SK-N-SH (cell line): ENCODE results near the gene FOXN4. TPM values are rescaled to one million over a fixed set of nuclear protein-coding genes. Genes with fewer than 3 reads are reported as not detected.

ENCODE experiments used
- CTCF ChIA-PET: fragments of 300-600, 350-600 bp; formaldehyde crosslinking; extraction: SDS; loops from one replicate; lab custom pipeline; 2021; lab: Yijun Ruan, JAX
- POLR2A ChIA-PET: fragments of 350-600 bp; sonication (Branson Sonifier 250); formaldehyde crosslinking; extraction: SDS; loops from one replicate; lab custom pipeline; 2020; ENCODE audit warnings: antibody characterized with exemption, inconsistent platforms; lab: Yijun Ruan, JAX
- DNase-seq: peaks from one replicate; pipeline ENCODE4 v3.0.0; 2012
- H2AFZ ChIP-seq: fragments of 200-600 bp; sonication (generic); 2 replicates; pipeline ENCODE4 v1.8.1; 2016; ENCODE audit warnings: antibody characterized with exemption, mild to moderate bottlenecking, low read depth
- H3F3A ChIP-seq: fragments of 200-600 bp; sonication (generic); replicated peaks from 2 replicates; pipeline ENCODE3; 2016; ENCODE audit warnings: antibody characterized with exemption, mild to moderate bottlenecking; ENCODE audit not compliant: insufficient read depth
- H3K27ac ChIP-seq, 2 experiments: fragments of 200-500 bp in 1 of 2; fragments of 200-600 bp in 1 of 2; sonication (Bioruptor generic) in 1 of 2; sonication (generic), shearing (Covaris generic) in 1 of 2; 2 replicates each; pipeline versions ENCODE4 v1.5.1 to v1.6.1; 2014 to 2016; ENCODE audit warnings: low read depth in 2 of 2, inconsistent platforms in 1 of 2, low read length in 1 of 2, mild to moderate bottlenecking in 1 of 2, mixed read lengths in 1 of 2
- H3K27me3 ChIP-seq: fragments of 200-600 bp; sonication (generic), shearing (Covaris generic); 2 replicates; pipeline ENCODE4 v1.6.1; 2016; ENCODE audit warnings: mixed run types; ENCODE audit not compliant: insufficient read depth
- H3K36me3 ChIP-seq, 2 experiments: fragments of 200-500 bp in 1 of 2; fragments of 200-600 bp in 1 of 2; sonication (Bioruptor generic) in 1 of 2; sonication (generic) in 1 of 2; replicated peaks in 1 of 2; 2 replicates each; pipeline versions ENCODE3 to v1.5.1; 2014 to 2016; ENCODE audit warnings: low read length in 1 of 2, mild to moderate bottlenecking in 1 of 2; ENCODE audit not compliant: insufficient read depth in 2 of 2, control insufficient read depth in 1 of 2
- H3K4me1 ChIP-seq, 2 experiments: fragments of 200-500 bp in 1 of 2; fragments of 200-600 bp in 1 of 2; sonication (Bioruptor generic) in 1 of 2; sonication (generic), shearing (Covaris generic) in 1 of 2; 2 replicates each; pipeline versions ENCODE4 v1.5.1 to v1.6.1; 2014 to 2016; ENCODE audit warnings: low read depth in 1 of 2, low read length in 1 of 2, mixed run types in 1 of 2; ENCODE audit not compliant: insufficient read depth in 2 of 2, control insufficient read depth in 1 of 2
- H3K4me2 ChIP-seq: fragments of 200-600 bp; sonication (generic), shearing (Covaris generic); 2 replicates; pipeline ENCODE4 v1.6.1; 2017; ENCODE audit warnings: mixed run types
- H3K4me3 ChIP-seq, 2 experiments: fragments of 200-500 bp in 1 of 2; fragments of 200-600 bp in 1 of 2; sonication (Bioruptor generic) in 1 of 2; sonication (generic), shearing (Covaris generic) in 1 of 2; 2 replicates each; pipeline versions ENCODE4 v1.5.1 to v1.8.1; 2014 to 2016; ENCODE audit warnings: low read depth in 2 of 2, inconsistent platforms in 1 of 2, low read length in 1 of 2, mild to moderate bottlenecking in 1 of 2, mixed read lengths in 1 of 2, moderate library complexity in 1 of 2
- H3K79me2 ChIP-seq: fragments of 200-600 bp; sonication (generic); 2 replicates; pipeline ENCODE4 v1.8.1; 2017; ENCODE audit warnings: mild to moderate bottlenecking; ENCODE audit not compliant: insufficient read depth
- H3K9ac ChIP-seq: fragments of 200-600 bp; sonication (generic); 2 replicates; pipeline ENCODE4 v1.6.1; 2017; ENCODE audit warnings: mixed run types
- H3K9me2 ChIP-seq: fragments of 200-600 bp; sonication (generic); 2 replicates; pipeline ENCODE4 v1.6.1; 2017; ENCODE audit warnings: mixed run types
- H3K9me3 ChIP-seq: fragments of 200-600 bp; sonication (generic); 2 replicates; pipeline ENCODE4 v1.6.1; 2017; ENCODE audit warnings: mixed run types, mild to moderate bottlenecking, moderate library complexity
- H4K20me1 ChIP-seq: fragments of 200-600 bp; sonication (generic); 2 replicates; pipeline ENCODE4 v1.6.1; 2017; ENCODE audit warnings: mild to moderate bottlenecking, mixed run types; ENCODE audit not compliant: insufficient read depth
- EZH2phosphoT487 ChIP-seq: fragments of 200-600 bp; sonication (generic); IDR thresholded peaks from 2 replicates; pipeline ENCODE4 v1.6.1; 2017; ENCODE audit warnings: low read depth, mixed run types, mild to moderate bottlenecking, antibody characterized with exemption, moderate library complexity, borderline replicate concordance
- FOSL2 ChIP-seq: IDR thresholded peaks from 2 replicates; pipeline ENCODE4 v1.4.0; 2012; ENCODE audit warnings: low read depth, mild to moderate bottlenecking, moderate library complexity, borderline replicate concordance
- FOXJ3 ChIP-seq: sonication (generic); formaldehyde crosslinking; IDR thresholded peaks from 2 replicates; pipeline ENCODE4 v1.5.1; 2020; ENCODE audit warnings: mild to moderate bottlenecking, missing genetic modification reagents
- FOXM1 ChIP-seq: IDR thresholded peaks from 2 replicates; pipeline ENCODE4 v1.4.0; 2012; ENCODE audit warnings: low read depth, mild to moderate bottlenecking
- GABPA ChIP-seq: IDR thresholded peaks from 2 replicates; pipeline ENCODE4 v1.4.0; 2012; ENCODE audit warnings: low read depth, mild to moderate bottlenecking
- IRF3 ChIP-seq: fragments of 150-350 bp; IDR thresholded peaks from 2 replicates; pipeline ENCODE4 v1.6.1; 2016; ENCODE audit warnings: mild to moderate bottlenecking, low read depth, low read length
- MAX ChIP-seq: IDR thresholded peaks from 2 replicates; pipeline ENCODE4 v1.4.0; 2012; ENCODE audit warnings: low read depth
- MXI1 ChIP-seq: IDR thresholded peaks from 2 replicates; pipeline ENCODE4 v1.6.1; 2012; ENCODE audit warnings: mild to moderate bottlenecking, low read depth, low read length, improper control_type of control experiment
- NFIC ChIP-seq: IDR thresholded peaks from 2 replicates; pipeline ENCODE4 v1.4.0; 2012; ENCODE audit warnings: borderline replicate concordance
- NRF1 ChIP-seq: IDR thresholded peaks from 2 replicates; pipeline ENCODE4 v1.6.1; 2012; ENCODE audit warnings: low read depth, mild to moderate bottlenecking, low read length
- RAD21 ChIP-seq: IDR thresholded peaks from 2 replicates; pipeline ENCODE4 v1.6.1; 2012; ENCODE audit warnings: mild to moderate bottlenecking, low read length
- RFX5 ChIP-seq: IDR thresholded peaks from 2 replicates; pipeline ENCODE4 v1.6.1; 2012; ENCODE audit warnings: mild to moderate bottlenecking, improper control_type of control experiment, low read length
- RXRA ChIP-seq: IDR thresholded peaks from 2 replicates; pipeline ENCODE4 v1.4.0; 2012; ENCODE audit warnings: low read depth, mild to moderate bottlenecking, borderline replicate concordance
- SIN3A ChIP-seq: IDR thresholded peaks from 2 replicates; pipeline ENCODE4 v1.6.1; 2012; ENCODE audit warnings: low read depth, mild to moderate bottlenecking, low read length, moderate library complexity, borderline replicate concordance
- SMC3 ChIP-seq: IDR thresholded peaks from 2 replicates; pipeline ENCODE4 v1.6.1; 2012; ENCODE audit warnings: low read depth, low read length, improper control_type of control experiment
- TAF1 ChIP-seq: IDR thresholded peaks from 2 replicates; pipeline ENCODE4 v1.6.1; 2012; ENCODE audit warnings: low read depth, mild to moderate bottlenecking, low read length, moderate library complexity, borderline replicate concordance
- TEAD4 ChIP-seq: IDR thresholded peaks from 2 replicates; pipeline ENCODE4 v1.4.0; 2012; ENCODE audit warnings: mild to moderate bottlenecking, borderline replicate concordance; ENCODE audit not compliant: insufficient read depth
- ZBTB33 ChIP-seq: IDR thresholded peaks from 2 replicates; pipeline ENCODE4 v1.4.0; 2012; ENCODE audit warnings: low read depth, borderline replicate concordance
- WGBS: methylation state at CpG from one replicate; pipeline ENCODE4 v1.1.6; 2017; ENCODE audit warnings: low lambda C conversion rate; 5-methylcytosine and 5-hydroxymethylcytosine counted together
- polyA plus RNA-seq, 3 experiments: library from polyadenylated mRNA; depleted of rRNA; stranded (reverse); fragments of >200 nt; gene quantifications; 2 replicates each; pipeline ENCODE4 v1.2.3, GENCODE V29; 2012
- TF ChIP-seq, protein P1 (sequence below): IDR thresholded peaks from 2 replicates; pipeline ENCODE4 v1.4.0; 2012; ENCODE audit warnings: low read depth, borderline replicate concordance
- TF ChIP-seq, protein P2 (sequence below): IDR thresholded peaks from 2 replicates; pipeline ENCODE4 v1.6.1; 2012; ENCODE audit warnings: mild to moderate bottlenecking, low read depth, low read length, moderate library complexity

Gene FOXN4
- polyA plus RNA-seq, 1 of the 3 experiments (the other 2 are of a cell fraction): 0.10 TPM

DNA sequence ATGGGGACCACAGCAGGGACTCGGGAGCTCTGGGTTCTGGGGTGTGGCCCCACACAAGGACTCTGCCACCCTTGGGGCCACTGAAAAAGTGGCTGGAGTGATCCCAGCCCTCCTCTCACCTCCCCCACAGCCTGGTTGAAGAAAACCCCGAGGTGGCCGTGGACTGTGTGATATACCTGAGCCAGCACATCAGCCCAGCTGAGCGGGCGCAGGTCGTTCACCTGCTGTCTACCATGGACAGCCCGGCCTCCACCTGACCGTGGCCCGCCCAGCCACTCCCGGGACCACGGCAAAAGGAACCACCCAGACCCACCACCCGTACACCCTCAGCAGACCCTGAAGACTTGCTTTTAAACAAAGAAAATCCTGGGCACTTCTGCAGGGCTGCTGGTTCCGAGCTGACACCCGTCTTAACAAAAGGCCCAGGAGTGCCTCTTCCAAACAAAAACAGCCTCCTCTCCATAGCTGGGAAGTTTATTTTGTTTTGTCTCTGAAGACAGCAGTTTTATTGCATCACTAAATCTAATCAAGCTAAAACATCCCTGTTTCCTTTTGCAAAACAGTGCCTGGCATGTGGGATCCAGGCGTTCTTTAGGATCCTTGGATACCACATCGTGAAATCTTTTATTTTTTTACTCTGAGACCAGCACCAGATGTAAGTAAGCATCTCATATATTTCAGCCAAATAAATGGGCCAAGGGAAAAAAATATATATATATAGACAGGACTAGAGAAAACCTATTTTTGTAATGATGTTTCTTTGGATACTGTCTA is 42.8 kb downstream of the FOXN4 start:
- Histone ChIP-seq H3K27me3 (no peaks in the 10 kb centered on the region), H3F3A (no peaks in the 10 kb centered on the region), H3K4me1 (peaks cover 0 to 8% of the 10 kb centered on the region in 2 experiments; a peak in 1 of 4 replicates), H3K9me3 (no peaks in the 10 kb centered on the region), H3K4me3 (no peak overlapping the region), H3K36me3 (peaks cover 0 to 4% of the 10 kb centered on the region in 2 experiments), H2AFZ (no peak overlapping the region), H3K9ac (no peak overlapping the region), H3K27ac (no peak overlapping the region; a peak in 1 of 4 replicates), H3K9me2 (no peaks in the 10 kb centered on the region), H3K4me2 (no peak overlapping the region), H3K79me2 (no peaks in the 10 kb centered on the region), H4K20me1 (no peaks in the 10 kb centered on the region)
- no peak for DNase-seq
- 85% methylated on average over 11 of the region's 16 CpGs for WGBS
- no peak for TF ChIP-seq GABPA
- TF ChIP-seq NFIC: no peak
- no peak for TF ChIP-seq FOXJ3 (CRISPR knock-in tag)
- no peak for TF ChIP-seq EZH2phosphoT487
- TF ChIP-seq ZBTB33: no peak
- no peak for TF ChIP-seq SIN3A
- no peak for TF ChIP-seq RAD21
- TF ChIP-seq MXI1: no peak
- TF ChIP-seq MAX: no peak
- TF ChIP-seq FOSL2: no peak
- TF ChIP-seq TEAD4: no peak
- TF ChIP-seq SMC3: no peak
- no peak for TF ChIP-seq RFX5
- TF ChIP-seq TAF1: no peak
- TF ChIP-seq RXRA: no peak
- no peak for TF ChIP-seq IRF3
- TF ChIP-seq, protein P1, sequence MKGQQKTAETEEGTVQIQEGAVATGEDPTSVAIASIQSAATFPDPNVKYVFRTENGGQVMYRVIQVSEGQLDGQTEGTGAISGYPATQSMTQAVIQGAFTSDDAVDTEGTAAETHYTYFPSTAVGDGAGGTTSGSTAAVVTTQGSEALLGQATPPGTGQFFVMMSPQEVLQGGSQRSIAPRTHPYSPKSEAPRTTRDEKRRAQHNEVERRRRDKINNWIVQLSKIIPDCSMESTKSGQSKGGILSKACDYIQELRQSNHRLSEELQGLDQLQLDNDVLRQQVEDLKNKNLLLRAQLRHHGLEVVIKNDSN: no peak
- no peak for TF ChIP-seq NRF1
- TF ChIP-seq, protein P2, sequence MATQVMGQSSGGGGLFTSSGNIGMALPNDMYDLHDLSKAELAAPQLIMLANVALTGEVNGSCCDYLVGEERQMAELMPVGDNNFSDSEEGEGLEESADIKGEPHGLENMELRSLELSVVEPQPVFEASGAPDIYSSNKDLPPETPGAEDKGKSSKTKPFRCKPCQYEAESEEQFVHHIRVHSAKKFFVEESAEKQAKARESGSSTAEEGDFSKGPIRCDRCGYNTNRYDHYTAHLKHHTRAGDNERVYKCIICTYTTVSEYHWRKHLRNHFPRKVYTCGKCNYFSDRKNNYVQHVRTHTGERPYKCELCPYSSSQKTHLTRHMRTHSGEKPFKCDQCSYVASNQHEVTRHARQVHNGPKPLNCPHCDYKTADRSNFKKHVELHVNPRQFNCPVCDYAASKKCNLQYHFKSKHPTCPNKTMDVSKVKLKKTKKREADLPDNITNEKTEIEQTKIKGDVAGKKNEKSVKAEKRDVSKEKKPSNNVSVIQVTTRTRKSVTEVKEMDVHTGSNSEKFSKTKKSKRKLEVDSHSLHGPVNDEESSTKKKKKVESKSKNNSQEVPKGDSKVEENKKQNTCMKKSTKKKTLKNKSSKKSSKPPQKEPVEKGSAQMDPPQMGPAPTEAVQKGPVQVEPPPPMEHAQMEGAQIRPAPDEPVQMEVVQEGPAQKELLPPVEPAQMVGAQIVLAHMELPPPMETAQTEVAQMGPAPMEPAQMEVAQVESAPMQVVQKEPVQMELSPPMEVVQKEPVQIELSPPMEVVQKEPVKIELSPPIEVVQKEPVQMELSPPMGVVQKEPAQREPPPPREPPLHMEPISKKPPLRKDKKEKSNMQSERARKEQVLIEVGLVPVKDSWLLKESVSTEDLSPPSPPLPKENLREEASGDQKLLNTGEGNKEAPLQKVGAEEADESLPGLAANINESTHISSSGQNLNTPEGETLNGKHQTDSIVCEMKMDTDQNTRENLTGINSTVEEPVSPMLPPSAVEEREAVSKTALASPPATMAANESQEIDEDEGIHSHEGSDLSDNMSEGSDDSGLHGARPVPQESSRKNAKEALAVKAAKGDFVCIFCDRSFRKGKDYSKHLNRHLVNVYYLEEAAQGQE: no peak
- no peak for TF ChIP-seq FOXM1
- CTCF ChIA-PET: interaction anchor here (1.1 to 9.6 kb wide), 4 partner anchors 35 to 124 kb away, joined by 3 to 127 read pairs (median 67); no protein-coding TSS in a partner anchor
- POLR2A ChIA-PET: no interaction called here
